Measurements from ENCODE around the gene FAT2. TPM values are rescaled to one million over a fixed set of nuclear protein-coding genes. Genes with fewer than 3 reads are reported as not detected.

FAT2 gene
- total and polyA plus RNA-seq, 2 experiments from 2014 or later: 0.06 to 0.59 TPM

- peak overlapping the region; percentile 91; the same call in 1 of the 2 replicates for H2AFZ ChIP-seq
- H3K4me1 ChIP-seq (ENCODE audit: insufficient read depth): no peaks in the 10 kb centered on the region
- no peaks in the 10 kb centered on the region for H3F3A ChIP-seq (replicated peaks; ENCODE audit: low read depth)
- TF ChIP-seq REST (IDR thresholded peaks at IDR 0.05; ENCODE audit: unreplicated experiment) (no peak), EZH2phosphoT487 (IDR thresholded peaks at IDR 0.05; ENCODE audit: unreplicated experiment) (no peak), JUNB (IDR thresholded peaks at IDR 0.05; ENCODE audit: unreplicated experiment) (no peak), CREB1 (CRISPR knock-in tag; IDR thresholded peaks at IDR 0.05; ENCODE audit: low read depth) (no peak), ETS1 (IDR thresholded peaks at IDR 0.05) (no peak), ZNF331 (CRISPR knock-in tag; IDR thresholded peaks at IDR 0.05; ENCODE audit: low read depth) (no peak), POLR2AphosphoS5 (IDR thresholded peaks at IDR 0.05; ENCODE audit: low read depth) (no peak), CTCF (conservative IDR thresholded peaks at IDR 0.05; ENCODE audit: low read depth in 2 of 2) (no peak), EZH2 (IDR thresholded peaks at IDR 0.05; ENCODE audit: low read depth, unreplicated experiment) (no peak), ZNF114 (CRISPR knock-in tag; IDR thresholded peaks at IDR 0.05) (no peak)
- H3K4me2 ChIP-seq: no peak overlapping the region
- Mint-ChIP-seq H3K4me3 (no peak overlapping the region), H3K9me3 (no peaks in the 10 kb centered on the region), H3K4me1 (peaks cover 16% of the 10 kb centered on the region), H3K36me3 (ENCODE audit: low read depth) (no peaks in the 10 kb centered on the region), H3K27ac (no peak overlapping the region; the same call in 1 of the 2 replicates), H3K27me3 (ENCODE audit: insufficient read depth, low read depth, poor library complexity) (peaks cover 1% of the 10 kb centered on the region)
- no peak for DNase-seq (ENCODE audit: low spot score)
- H3K36me3 ChIP-seq (ENCODE audit: insufficient read depth): no peaks in the 10 kb centered on the region
- no peaks in the 10 kb centered on the region for H3K79me2 ChIP-seq (replicated peaks; ENCODE audit: insufficient read depth)
- no peaks in the 10 kb centered on the region for H3K27me3 ChIP-seq (ENCODE audit: insufficient read depth)
- H3K9me2 ChIP-seq (ENCODE audit: insufficient read depth): no peaks in the 10 kb centered on the region
- H3K27ac ChIP-seq (ENCODE audit: low read depth): no peak overlapping the region
- H3K4me3 ChIP-seq: no peak overlapping the region
- H4K20me1 ChIP-seq (replicated peaks; ENCODE audit: insufficient read depth): no peaks in the 10 kb centered on the region
- peak; percentile 23; the same call in 2 of the 3 replicates for ATAC-seq
Measured at GRCh38 chr5:151581347-151581746, 9.8 kb downstream of the FAT2 start.
